ENCODE data around the gene GM2A.
"Not testable (repeated sequence)": the region's sequence is repeated elsewhere in the genome, so short reads cannot be mapped to it uniquely, and the experiment has no call there.

GM2A gene

DNA sequence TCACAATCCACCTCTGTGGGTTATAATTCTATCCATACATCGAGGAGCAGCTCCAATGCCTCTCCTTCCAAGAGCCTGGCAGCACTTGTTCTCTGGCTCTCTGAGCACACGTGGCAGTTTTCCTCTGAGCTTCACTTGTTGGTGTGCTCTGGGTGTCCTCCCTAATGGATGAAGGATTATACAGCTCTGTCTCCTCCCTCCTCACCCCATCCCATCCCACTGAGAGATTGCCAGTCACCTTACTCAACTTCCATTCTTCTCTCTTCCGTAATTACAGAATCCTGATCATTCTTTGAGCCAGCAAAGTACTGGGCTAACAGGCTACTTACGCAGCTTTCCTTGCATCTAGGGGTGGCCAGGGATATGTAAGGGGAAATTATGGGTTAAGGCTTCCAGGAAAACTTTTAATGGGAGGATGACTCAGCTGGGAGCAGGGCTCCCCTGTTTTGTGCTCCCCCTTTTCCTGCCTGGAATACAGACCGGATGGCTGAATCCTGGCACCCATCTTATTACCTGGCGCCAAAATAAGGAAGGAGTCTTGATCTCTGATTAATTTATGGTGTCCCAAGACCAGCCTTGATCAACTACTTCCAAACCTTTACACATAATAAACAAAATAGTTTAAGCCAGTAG lies 22.8 kb upstream of the GM2A start:
- no peak for DNase-seq
- Histone ChIP-seq H3K9me3 (no peaks in the 10 kb centered on the region), H3K4me1 (no peaks in the 10 kb centered on the region), H3K36me3 (no peaks in the 10 kb centered on the region), H3K4me3 (ENCODE audit: low read depth, low read length) (no peak overlapping the region), H3K27me3 (peaks cover 11% of the 10 kb centered on the region)
- TF ChIP-seq, protein P1, sequence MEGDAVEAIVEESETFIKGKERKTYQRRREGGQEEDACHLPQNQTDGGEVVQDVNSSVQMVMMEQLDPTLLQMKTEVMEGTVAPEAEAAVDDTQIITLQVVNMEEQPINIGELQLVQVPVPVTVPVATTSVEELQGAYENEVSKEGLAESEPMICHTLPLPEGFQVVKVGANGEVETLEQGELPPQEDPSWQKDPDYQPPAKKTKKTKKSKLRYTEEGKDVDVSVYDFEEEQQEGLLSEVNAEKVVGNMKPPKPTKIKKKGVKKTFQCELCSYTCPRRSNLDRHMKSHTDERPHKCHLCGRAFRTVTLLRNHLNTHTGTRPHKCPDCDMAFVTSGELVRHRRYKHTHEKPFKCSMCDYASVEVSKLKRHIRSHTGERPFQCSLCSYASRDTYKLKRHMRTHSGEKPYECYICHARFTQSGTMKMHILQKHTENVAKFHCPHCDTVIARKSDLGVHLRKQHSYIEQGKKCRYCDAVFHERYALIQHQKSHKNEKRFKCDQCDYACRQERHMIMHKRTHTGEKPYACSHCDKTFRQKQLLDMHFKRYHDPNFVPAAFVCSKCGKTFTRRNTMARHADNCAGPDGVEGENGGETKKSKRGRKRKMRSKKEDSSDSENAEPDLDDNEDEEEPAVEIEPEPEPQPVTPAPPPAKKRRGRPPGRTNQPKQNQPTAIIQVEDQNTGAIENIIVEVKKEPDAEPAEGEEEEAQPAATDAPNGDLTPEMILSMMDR (IDR thresholded peaks at IDR 0.05; ENCODE audit: low read depth, low read length), result no peak

DNA sequence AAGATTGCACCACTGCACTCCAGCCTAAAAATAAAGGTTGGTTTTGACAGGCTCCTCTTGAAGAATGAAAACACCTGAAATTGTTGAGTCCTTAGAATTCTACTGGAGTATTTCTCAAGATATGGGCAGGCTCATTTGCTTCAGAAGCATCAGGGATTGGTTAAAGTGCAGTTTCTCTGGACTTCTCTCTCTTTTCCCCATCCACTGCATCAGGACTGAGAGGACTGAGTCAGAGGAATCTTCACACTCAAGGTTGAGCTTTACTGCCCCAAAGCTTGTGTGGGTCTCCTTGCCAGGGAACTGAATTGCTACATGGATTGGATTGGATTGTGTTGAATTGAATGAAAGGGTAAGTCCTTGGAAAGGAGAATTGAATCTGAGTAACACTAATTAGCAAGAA lies 21.6 kb upstream of the GM2A start:
- H3K27me3 ChIP-seq, result peaks cover 11% of the 10 kb centered on the region
- DNase-seq, result no peak
- H3K36me3 ChIP-seq, result no peaks in the 10 kb centered on the region
- TF ChIP-seq, protein P1 (IDR thresholded peaks at IDR 0.05; ENCODE audit: low read depth, low read length), result no peak
- H3K4me3 ChIP-seq (ENCODE audit: low read depth, low read length), result no peak overlapping the region
- H3K9me3 ChIP-seq, result no peaks in the 10 kb centered on the region
- no peaks in the 10 kb centered on the region for H3K4me1 ChIP-seq

DNA sequence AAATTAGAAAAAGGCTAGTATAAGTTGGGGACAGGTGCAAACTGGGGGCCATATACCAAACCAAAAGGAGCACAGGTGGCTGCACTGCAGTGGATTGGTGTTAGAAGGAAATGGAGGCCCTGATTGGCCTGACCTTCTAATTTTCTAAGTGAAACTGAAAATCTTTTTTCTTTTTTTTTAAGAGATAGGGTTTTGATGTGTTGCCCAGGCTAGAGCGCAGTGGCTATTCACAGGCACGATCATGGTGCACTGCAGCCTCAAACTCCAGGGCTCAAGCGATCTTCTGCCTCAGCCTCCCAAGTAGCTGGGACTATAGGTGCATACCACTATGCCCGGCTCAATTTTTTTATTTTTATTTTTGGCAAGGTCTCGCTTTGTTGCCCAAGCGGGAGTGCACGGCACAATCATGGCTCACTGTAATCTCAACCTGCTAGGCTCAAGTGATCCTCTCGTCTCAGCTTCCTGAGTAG lies 19.3 kb upstream of the GM2A start:
- no peaks in the 10 kb centered on the region for H3K9me3 ChIP-seq
- TF ChIP-seq, protein P1 (IDR thresholded peaks at IDR 0.05; ENCODE audit: low read depth, low read length), result no peak
- no peaks in the 10 kb centered on the region for H3K36me3 ChIP-seq
- DNase-seq, result no peak
- H3K4me1 ChIP-seq, result no peaks in the 10 kb centered on the region
- H3K4me3 ChIP-seq (ENCODE audit: low read depth, low read length), result no peak overlapping the region
- peaks cover 11% of the 10 kb centered on the region for H3K27me3 ChIP-seq

DNA sequence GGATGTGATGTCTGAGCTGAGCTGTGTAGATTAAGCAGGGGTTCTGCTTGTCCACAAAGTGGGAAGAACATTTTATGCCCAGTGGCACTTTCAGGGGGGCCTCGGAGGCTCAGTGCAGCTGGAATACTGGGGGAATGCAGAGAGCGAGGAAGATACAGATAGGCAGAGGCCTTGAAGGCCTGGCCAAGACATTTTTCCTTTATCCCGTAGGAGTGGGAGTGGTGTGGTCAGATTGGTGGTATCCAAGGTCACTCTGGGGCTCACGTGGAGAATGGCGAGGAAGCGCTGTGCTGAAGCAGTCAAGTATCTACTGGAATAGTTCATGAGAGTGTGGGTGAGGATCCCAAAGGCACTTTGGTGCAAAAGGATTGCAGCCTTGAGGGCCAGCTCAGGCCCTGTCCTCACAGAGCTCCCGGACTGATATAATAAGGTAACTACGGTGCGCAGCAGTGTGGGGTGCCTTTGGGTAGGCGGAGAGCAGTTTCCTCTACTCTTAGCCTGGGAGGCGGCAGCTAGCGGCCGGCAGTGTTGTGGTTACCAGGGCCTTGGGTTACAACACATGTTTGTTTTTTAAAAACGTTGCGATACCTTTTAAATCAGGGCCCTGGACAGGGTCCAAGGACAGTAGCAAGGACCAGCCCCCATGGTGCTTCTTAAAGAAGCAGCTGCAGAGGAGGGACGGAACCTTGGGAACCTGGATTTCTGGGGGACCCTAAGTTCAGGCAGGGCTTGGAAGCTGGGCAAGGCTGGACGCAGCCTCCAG lies 18.3 kb upstream of the GM2A start:
- H3K27me3 ChIP-seq, result peaks cover 8% of the 10 kb centered on the region
- no peak for DNase-seq
- H3K9me3 ChIP-seq, result no peaks in the 10 kb centered on the region
- TF ChIP-seq, protein P1 (IDR thresholded peaks at IDR 0.05; ENCODE audit: low read depth, low read length), result no peak
- H3K4me1 ChIP-seq, result no peaks in the 10 kb centered on the region
- H3K4me3 ChIP-seq (ENCODE audit: low read depth, low read length), result no peak overlapping the region
- H3K36me3 ChIP-seq, result no peaks in the 10 kb centered on the region

DNA sequence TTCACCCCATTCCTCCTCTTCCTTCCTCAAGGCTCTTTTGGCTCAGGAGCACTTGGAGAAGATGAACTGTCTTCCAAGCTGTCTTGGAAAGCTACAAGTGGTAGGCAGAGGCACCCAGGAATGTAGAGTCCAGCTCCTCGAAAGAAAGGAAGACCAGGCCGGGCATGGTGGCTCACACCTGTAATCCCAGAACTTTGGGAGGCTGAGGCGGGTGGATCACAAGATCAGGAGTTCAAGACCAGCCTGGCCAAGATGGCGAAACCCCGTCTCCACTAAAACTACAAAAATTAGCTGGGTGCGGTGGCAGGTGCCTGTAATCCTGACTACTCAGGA lies 17.8 kb upstream of the GM2A start:
- H3K4me1 ChIP-seq; H3K36me3 ChIP-seq; H3K27me3 ChIP-seq; H3K9me3 ChIP-seq; H3K4me3 ChIP-seq (ENCODE audit: low read depth, low read length); DNase-seq: not testable (repeated sequence)

DNA sequence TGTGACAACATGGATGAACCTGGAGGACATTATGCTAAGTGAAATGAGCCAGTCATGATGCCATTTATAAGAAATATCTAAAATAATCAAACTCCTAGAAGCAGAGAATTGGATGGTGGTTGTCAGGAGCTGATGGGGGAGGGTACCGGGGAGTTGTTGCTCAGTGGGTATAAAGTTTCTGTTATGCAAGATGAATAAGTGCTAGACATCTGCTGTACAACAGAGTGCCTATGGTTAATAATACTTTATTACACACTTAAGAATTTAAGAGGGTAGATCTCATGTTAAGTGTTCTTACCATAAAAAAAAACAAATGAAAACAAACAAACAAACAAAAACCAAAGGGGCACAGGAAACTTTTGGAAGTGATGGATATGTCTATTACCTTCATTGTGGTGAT lies 16.1 kb upstream of the GM2A start:
- no peak for DNase-seq
- Histone ChIP-seq H3K4me3 (ENCODE audit: low read depth, low read length) (no peak overlapping the region), H3K27me3 (no peaks in the 10 kb centered on the region; the same call in 1 of the 2 replicates), H3K9me3 (no peaks in the 10 kb centered on the region), H3K4me1 (no peaks in the 10 kb centered on the region), H3K36me3 (no peaks in the 10 kb centered on the region)
- TF ChIP-seq, protein P1 (IDR thresholded peaks at IDR 0.05; ENCODE audit: low read depth, low read length), result no peak
